Choroid plexus epithelial cell (primary cell): ENCODE data around the gene FAM107A.
A peak's percentile ranks its signal among the peaks of the same experiment; 100 is the strongest.

Source experiments
- DNase-seq: peaks from one replicate; pipeline ENCODE4 v3.0.0-alpha.2; 2010; ENCODE audit warnings: low read depth
- H3K4me3 ChIP-seq: 2 replicates; pipeline ENCODE4 v1.5.1; 2011; ENCODE audit warnings: low read depth, mild to moderate bottlenecking, control low read depth, low read length, moderate library complexity
- TF ChIP-seq, protein P1 (sequence below): conservative IDR thresholded peaks from 2 replicates; pipeline ENCODE4 v1.5.1; 2011; ENCODE audit warnings: low read depth, mild to moderate bottlenecking, control low read depth, inconsistent platforms, low read length, moderate library complexity

FAM107A gene

GRCh38 chr3:58594117-58594516 lies 16.9 kb upstream of the FAM107A start:
- no peak overlapping the region for H3K4me3 ChIP-seq
- DNase-seq, result no peak
- TF ChIP-seq, protein P1, sequence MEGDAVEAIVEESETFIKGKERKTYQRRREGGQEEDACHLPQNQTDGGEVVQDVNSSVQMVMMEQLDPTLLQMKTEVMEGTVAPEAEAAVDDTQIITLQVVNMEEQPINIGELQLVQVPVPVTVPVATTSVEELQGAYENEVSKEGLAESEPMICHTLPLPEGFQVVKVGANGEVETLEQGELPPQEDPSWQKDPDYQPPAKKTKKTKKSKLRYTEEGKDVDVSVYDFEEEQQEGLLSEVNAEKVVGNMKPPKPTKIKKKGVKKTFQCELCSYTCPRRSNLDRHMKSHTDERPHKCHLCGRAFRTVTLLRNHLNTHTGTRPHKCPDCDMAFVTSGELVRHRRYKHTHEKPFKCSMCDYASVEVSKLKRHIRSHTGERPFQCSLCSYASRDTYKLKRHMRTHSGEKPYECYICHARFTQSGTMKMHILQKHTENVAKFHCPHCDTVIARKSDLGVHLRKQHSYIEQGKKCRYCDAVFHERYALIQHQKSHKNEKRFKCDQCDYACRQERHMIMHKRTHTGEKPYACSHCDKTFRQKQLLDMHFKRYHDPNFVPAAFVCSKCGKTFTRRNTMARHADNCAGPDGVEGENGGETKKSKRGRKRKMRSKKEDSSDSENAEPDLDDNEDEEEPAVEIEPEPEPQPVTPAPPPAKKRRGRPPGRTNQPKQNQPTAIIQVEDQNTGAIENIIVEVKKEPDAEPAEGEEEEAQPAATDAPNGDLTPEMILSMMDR, result no peak

DNA sequence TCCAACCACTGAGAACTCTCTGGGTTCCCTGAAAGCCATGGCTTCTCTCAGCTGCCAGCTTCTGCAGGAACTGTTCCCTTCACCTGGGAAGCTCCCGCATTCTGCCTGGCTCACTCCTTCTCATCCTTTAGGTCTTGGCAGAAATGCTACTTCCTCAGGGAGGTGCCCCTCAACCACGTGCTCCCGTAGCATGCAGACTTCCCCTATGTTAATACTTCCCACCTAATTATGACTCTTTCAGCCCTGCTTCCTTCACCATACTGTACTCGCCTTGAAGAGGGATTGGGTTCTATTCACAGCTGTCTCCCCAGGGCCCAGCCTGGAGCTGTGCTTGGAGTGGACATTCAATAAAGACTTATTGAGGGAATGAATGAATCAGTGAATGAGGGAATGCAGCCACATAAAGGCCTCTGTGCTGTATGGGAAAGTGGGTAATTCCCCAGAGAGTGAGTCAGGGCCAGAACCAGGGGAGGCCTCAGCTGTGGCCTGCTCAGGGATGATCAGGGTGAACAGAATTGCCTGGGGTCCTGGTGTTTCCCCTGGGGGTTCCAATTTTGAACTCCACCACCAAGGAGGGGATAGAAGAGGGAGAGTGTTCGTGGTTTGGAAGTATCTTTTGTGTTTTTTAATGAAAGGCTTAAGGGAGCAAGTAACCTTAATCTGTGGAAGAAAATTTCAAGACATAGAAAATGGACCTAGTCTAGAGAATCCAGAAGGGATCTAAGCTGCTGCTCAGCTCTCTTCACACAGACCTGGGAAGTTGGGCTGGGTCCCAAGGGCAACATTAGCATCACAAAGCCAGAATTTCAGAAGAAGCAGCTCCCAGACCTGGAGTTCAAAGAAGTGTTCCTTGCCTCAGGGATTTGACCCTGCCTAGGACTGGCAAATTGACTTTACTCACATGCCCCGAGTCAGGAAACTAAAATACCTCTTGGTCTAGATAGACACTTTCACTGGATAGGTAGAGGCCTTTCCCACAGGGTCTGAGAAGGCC lies 14.6 kb upstream of the FAM107A start:
- TF ChIP-seq, protein P1, result no peak
- no peak overlapping the region for H3K4me3 ChIP-seq
- DNase-seq, result no peak

DNA sequence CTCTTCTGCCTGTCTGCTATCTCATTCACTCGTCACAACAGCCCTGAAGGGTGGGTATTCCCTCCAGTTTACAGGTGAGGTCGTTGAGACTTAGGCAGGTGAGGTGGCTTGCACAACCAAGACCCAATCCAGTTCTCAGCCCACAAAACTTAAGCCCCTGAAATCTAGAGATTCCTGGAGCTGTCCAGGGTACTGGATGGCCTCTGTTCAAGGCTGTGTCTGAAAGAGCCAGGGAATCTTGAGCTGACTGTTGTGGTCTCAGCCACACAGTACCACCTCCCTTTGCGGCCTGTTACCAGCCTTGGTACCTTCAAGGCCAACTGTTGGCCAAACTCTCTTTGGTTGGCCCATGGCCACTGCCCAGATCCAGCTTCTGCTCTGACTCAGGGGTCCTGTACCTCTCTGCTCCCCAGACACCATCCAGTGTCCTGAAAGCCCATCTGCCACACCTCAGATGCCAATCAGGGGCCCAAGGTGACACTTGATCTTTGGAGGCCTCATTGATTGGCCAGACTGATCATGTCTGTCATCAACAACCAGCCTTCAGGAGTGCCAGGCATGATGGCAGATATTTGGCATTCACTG lies 10.9 kb upstream of the FAM107A start:
- DNase-seq, result peak; percentile 54

DNA sequence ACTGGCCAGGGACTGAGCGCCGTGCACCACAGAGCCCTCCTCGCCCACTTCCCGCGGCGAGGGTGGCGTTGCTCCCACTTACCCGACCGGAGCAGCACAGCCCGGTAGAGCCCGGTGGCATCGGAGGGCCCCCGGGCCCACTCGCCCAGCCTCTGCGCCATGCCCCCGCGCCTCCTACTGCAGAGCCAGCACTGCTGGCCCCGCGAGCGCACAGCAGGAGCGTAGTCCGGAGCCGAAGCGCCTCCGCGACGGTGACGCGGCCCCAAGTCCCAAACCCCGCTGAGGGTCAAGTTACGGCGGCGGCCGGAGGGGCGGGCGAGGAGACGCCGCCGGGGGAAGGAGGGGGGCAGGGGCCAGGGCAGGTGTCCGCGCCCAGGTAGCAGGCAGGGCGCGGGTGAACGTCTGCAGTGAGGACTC lies 9.6 kb upstream of the FAM107A start:
- no peak overlapping the region for H3K4me3 ChIP-seq
- TF ChIP-seq, protein P1, result no peak
- no peak for DNase-seq

More for the DNA sequence above, 10.9 kb upstream of the FAM107A start:
- TF ChIP-seq, protein P1, result no peak
- no peak overlapping the region for H3K4me3 ChIP-seq

DNA sequence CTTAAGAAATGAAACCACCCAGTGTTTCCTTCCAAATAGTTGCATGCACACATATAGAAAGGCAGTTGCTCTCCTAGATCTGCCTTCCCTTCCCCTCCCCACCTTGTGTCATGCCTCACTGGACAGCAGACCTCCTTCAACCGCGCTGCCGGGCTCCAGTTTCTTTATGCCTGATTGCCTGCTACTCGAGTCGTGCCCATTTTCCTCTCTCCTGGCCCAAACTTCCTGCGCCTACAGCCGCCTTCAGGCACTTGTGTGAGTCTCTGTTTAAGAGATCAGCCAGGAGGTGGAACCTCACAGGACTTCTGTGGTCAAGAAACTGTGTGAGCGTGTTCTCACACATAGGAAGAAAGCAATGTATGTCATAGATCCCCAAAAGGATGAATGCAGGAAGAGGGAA lies 8.8 kb upstream of the FAM107A start:
- H3K4me3 ChIP-seq, result no peak overlapping the region
- no peak for DNase-seq
- TF ChIP-seq, protein P1, result no peak

DNA sequence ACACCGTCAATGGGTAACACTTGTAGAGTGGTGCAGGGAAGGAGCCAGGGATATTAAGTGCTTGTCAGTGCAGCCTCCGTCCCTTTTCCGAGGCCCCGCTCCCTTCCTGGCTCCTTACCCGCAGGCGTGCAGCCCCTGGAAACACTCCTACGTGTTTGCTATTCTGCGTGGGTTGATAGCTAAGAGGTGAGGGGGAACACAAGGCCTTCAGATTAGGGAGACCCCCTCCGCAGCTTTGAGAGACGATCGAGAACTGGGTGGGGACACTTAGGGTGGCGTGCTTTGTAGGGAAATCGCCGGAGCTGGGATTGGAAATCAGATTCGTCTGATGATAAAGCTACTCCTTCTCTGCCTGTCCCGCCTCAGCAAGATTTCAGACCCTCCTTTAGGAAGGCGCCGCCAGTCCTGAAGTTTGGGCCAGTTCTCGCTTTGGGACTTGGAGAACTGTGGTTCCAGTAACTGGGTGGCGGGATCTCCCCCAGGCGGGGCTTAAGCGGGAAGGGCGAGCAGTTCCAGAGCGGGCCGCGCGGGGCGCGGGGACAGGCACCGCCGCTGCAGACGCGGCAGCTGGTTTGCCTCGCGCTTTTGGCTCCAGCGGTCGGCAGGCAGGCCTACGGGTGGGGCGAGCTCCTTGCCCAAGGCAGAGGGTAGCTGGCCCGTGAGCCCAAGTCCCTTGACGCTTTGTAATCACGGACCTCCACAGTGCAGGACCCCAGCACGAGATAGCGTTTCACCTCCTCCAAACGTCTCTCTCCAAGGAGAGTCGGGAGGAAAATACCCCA lies 8.0 kb upstream of the FAM107A start:
- peak; percentile 58 for DNase-seq
- TF ChIP-seq, protein P1, result peak; percentile 67
- peak overlapping the region; percentile 65 for H3K4me3 ChIP-seq
